ENCODE results near the gene CKLF. TPM values are rescaled to one million over a fixed set of nuclear protein-coding genes. Genes with fewer than 3 reads are reported as not detected.
A peak's percentile ranks its signal among the peaks of the same experiment; 100 is the strongest.

CKLF gene
- total RNA-seq, 4 donors from 2014 or later: 7.5 to 47.1 (median 22.2) TPM

- DNase-seq: peak in 1 of 3 donors; percentile 23
- no peak for TF ChIP-seq CTCF (IDR thresholded peaks at IDR 0.05)
- TF ChIP-seq POLR2A (IDR thresholded peaks at IDR 0.05): no peak
- Histone ChIP-seq H3K36me3 (peaks cover 0 to 57% (median 2%) of the 10 kb centered on the region in 3 donors), H3K4me1 (peaks cover 0 to 45% (median 40%) of the 10 kb centered on the region in 4 donors), H3K27me3 (no peaks in the 10 kb centered on the region), H3K4me3 (peak overlapping the region in 1 of 4 donors; percentile 15), H3K27ac (peak overlapping the region in 3 of 4 donors; percentile 36 to 80 (median 69)), H3K9me3 (no peaks in the 10 kb centered on the region)
These were observed 26.8 kb upstream of the CKLF start for GRCh38 chr16:66525396-66526180.

GRCh38 chr16:66528294-66528693 is 24.1 kb upstream of the CKLF start:
- DNase-seq: peak in 1 of 3 donors; percentile 27
- Histone ChIP-seq H3K27me3 (no peaks in the 10 kb centered on the region), H3K9me3 (no peaks in the 10 kb centered on the region), H3K36me3 (peaks cover 0 to 69% (median 2%) of the 10 kb centered on the region in 3 donors), H3K4me3 (no peak overlapping the region), H3K4me1 (peaks cover 0 to 19% (median 15%) of the 10 kb centered on the region in 4 donors), H3K27ac (no peak overlapping the region)
- TF ChIP-seq CTCF (IDR thresholded peaks at IDR 0.05): no peak
- no peak for TF ChIP-seq POLR2A (IDR thresholded peaks at IDR 0.05)

- TF ChIP-seq CTCF (IDR thresholded peaks at IDR 0.05): no peak
- TF ChIP-seq POLR2A (IDR thresholded peaks at IDR 0.05): no peak
- H3K27ac ChIP-seq: no peak overlapping the region
- peaks cover 0 to 12% (median 6%) of the 10 kb centered on the region in 4 donors for H3K4me1 ChIP-seq
- no peaks in the 10 kb centered on the region for H3K27me3 ChIP-seq
- H3K9me3 ChIP-seq: no peaks in the 10 kb centered on the region
- H3K4me3 ChIP-seq: no peak overlapping the region
- DNase-seq: no peak
- peaks cover 0 to 70% (median 2%) of the 10 kb centered on the region in 3 donors for H3K36me3 ChIP-seq
These were observed 22.9 kb upstream of the CKLF start for GRCh38 chr16:66529475-66529874.

DNA sequence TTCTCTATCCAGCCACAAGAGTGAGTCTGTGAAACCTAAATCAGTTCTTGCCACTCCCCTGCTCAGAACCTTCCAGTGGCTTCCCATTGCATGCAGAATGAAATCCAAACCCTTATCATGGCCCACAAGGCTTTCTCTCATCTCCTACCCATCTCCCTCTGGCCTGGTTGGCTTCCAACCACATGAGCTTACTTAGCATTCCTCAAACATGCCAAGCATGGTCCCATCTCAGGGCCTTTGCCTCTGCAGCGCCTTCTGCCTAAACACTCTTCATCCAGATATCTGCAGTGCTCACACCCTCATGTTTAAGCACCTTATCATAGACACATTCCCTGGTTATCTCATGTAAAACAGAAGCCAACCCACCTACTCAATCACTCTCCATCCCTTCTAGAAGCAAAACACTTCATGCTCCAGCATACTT is 18.0 kb upstream of the CKLF start:
- Histone ChIP-seq H3K4me3 (no peak overlapping the region), H3K4me1 (peaks cover 0 to 10% (median 3%) of the 10 kb centered on the region in 4 donors), H3K9me3 (no peaks in the 10 kb centered on the region), H3K27me3 (no peaks in the 10 kb centered on the region), H3K36me3 (peaks cover 0 to 55% (median 0%) of the 10 kb centered on the region in 3 donors), H3K27ac (no peak overlapping the region)
- DNase-seq: no peak
- TF ChIP-seq POLR2A (IDR thresholded peaks at IDR 0.05): no peak
- no peak for TF ChIP-seq CTCF (IDR thresholded peaks at IDR 0.05)

DNA sequence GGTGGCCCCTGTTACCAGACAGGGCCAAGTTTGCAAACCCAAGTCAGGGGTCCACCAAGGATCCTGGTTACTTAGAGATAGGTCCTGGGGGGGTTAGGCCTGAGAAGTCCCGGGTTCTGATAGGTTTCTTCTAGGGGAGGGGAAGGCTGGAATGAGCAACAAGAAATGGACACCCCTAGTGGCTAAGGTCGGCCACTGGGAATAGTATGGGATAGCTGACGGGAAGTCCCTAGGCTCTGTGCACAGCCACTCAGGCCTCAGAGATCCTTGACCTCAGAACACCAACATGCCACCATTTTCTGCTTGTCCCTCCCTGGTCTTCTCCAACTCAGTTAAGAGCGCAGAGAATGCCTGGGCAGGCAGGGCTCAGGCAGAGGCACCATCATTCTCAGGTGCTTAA is 15.9 kb upstream of the CKLF start:
- Histone ChIP-seq H3K27me3 (no peaks in the 10 kb centered on the region), H3K4me1 (peaks cover 0 to 10% (median 7%) of the 10 kb centered on the region in 4 donors)
- TF ChIP-seq CTCF (IDR thresholded peaks at IDR 0.05) (no peak), POLR2A (IDR thresholded peaks at IDR 0.05) (no peak)

More for the DNA sequence above, 15.9 kb upstream of the CKLF start:
- Histone ChIP-seq H3K27ac (no peak overlapping the region), H3K4me3 (no peak overlapping the region), H3K36me3 (peaks cover 0 to 38% (median 0%) of the 10 kb centered on the region in 3 donors), H3K9me3 (no peaks in the 10 kb centered on the region)
- DNase-seq: no peak
